ENCODE results near the gene CDC45.
"Not testable (repeated sequence)": the region's sequence is repeated elsewhere in the genome, so short reads cannot be mapped to it uniquely, and the experiment has no call there.

The CDC45 gene

DNA sequence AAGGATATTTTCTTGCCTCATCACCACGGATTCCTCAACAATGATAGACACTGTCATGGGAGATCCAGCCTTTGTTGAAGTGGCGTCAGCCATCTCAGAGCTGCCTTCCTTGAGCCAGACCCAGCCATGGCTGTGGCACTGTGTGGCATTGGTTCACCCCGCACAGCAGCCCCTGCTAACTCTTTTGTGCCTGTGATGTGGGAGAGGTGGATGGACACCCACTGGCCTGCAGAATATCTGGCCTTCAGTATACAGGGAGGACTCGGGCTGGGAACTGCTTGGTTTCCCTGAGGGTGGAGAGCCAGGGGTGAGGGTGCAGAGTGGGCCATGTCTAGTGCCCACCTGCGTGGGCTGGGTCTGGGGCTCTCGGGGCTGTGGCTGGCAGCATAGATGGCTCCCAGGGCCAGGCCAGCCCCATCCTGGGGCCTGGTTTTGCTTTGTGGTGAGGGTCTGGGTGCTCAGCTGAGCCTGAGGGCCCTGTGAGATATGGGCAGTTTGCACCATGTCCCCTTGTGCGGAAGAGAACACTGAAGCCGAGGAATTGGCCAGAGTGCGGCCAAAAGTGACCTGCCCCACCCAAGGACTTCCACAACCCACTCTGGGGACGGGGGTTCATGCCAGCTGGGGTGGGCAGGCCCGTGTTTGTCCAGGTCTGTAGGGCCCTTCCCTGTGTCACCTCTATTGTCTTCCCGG is 38.3 kb downstream of the CDC45 start:
- DNase-seq: no peak

DNA sequence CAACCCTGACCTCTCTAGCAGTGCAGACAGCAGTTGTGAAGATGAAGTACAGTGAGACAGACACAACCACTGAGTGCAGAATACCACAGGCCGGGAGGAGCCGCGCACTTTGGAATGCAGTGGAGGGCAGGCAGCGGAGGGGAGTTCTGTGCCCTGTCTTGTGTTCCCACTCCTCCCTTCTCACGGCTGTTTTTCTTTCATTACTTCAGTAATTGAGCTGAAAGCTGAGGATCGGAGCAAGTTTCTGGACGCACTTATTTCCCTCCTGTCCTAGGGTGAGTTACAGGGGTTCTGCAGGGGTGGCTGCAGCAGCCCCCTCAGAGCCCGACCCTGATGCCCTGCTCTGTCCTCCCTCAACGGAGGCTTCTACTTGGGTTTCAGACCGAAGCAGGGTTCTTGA is 38.9 kb downstream of the CDC45 start:
- no peak for DNase-seq

DNA sequence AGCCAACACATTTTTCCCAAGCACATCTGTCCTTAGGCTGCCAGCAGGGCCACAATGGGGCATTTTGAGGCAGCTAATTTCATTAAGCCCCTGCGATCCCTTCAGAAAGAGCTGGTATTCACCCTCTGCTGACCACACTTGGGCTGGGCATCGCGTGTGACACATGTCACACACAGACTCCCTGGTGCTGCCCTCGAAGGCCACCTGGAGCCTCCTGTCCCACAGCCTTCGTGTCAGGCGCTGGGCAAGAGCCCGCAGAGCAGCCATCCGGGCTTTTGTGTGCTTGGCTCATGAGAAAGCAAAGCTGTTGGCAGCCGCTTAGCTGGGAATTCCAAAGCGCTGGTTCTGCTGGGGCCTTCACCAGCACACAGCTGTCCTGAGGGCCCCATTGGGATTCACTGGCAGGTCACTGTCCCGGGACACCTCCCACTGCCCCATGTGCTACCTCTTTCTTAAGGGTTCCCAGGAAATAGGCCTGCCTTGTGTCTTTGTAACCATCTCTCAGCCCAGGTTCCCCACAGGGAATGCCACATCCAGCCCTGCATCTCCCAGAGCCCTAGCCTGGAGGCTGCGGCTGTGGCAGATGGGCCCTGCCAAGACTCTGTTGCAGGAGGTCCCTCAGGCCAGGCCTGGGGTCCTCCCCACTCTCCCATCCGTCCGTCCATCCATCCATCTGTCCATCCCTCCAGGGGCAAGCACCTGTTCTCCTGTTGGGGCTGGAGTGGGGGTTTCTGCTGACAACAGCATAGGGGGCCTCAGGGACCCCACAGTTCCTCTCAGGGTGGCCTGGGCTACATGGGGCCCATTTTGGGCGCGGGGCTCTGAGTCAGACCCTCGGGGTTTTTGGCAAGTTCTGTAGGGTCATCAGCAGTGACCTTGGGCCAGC is 39.6 kb downstream of the CDC45 start:
- no peak for DNase-seq

- DNase-seq: no peak
Measured at GRCh38 chr22:19520007-19520406, 40.3 kb downstream of the CDC45 start.

GRCh38 chr22:19520566-19521305 is 41.0 kb downstream of the CDC45 start:
- DNase-seq: no peak

GRCh38 chr22:19522190-19522880 is 42.6 kb downstream of the CDC45 start:
- peak; percentile 11 for DNase-seq

- peak; percentile 36 for DNase-seq
Measured at GRCh38 chr22:19522881-19523239, 43.1 kb downstream of the CDC45 start.

- peak; percentile 36 for DNase-seq
Measured at GRCh38 chr22:19523240-19524169, 43.8 kb downstream of the CDC45 start.

DNA sequence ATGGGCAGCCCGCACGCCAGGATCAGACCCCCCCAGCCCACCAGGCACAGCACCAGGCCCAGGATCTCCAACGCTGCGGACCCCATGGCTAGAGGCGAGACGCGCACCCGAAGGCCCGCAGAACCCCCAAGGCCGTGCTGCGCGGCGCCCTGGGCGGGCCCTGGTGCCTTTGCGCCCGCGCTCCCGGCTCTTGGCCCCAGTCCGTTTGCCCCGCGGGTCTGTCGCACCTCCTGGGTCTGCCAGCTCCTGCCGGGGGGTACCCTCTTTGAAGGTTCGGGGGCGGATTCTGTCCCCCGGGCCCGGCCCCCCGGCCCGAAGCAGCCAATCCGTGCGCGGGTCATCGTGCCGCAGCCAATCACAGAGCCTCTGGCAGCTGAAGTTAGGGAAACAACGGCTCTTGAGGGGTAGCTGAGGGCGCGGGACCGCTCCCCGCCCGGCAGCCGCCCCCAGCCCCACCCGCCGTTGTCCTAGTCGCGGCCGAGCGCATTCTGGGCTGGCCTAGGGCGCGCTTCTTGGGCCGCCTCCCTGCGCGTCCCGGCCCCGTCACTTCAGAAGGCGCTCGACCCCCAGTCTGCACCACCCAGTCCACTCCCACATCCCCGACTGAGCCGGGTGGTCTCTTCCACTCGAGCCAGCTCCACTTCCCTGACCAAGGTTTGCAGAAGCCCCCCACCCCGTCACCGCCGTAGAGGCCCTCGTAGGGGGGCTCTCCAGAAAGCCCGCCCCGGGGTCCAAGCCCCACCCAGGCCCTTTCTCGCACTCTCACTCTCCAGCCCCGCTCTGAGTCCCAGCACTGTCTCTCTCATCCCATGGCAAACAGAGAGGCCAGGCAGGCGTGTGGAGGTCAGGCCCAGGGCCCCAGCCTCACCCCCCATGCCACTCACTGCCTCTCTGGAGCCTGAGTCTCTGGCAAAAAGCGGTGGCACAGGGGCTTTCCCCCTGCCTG is 44.7 kb downstream of the CDC45 start, which contains the start of gene CLDN5:
TSS of gene CLDN5 (minus strand) at position 241 of the 946 bp plus-strand sequence. CDS start at position 86, 155 bp downstream.
- peak; percentile 4 for DNase-seq

GRCh38 chr22:19525116-19525660 is 45.5 kb downstream of the CDC45 start:
- DNase-seq: no peak

- no peak for DNase-seq
Measured at GRCh38 chr22:19525666-19526065, 45.9 kb downstream of the CDC45 start.

DNA sequence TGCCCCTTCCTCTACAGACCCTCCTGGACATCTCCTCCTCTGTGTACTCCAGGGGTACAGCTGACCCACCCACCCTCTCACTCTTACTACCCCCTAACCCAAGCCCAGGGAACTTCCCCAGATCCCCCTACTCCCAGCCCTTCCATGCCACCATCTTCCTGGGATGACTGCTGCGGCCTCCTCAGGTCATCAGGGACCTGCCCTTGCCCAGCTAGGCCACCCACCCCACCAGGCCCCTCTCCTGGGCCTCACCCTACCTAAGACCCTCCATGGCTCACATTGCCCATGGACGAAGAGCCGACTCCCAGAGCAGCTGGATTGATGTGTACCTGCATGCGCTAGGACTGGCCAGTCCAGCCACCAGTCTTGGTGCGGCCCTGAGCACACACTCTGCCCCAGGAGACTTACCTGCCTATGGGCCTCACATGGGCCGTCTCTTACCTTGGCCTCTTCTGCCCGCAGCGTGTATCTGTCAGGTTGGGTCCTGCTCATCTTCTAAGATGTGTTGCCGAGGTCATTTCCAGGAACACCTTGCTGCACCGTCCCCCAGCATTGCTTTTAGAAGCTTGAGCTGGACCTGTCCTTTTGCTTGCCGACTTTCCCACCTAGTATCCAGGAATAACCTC is 46.5 kb downstream of the CDC45 start:
- DNase-seq: no peak

DNA sequence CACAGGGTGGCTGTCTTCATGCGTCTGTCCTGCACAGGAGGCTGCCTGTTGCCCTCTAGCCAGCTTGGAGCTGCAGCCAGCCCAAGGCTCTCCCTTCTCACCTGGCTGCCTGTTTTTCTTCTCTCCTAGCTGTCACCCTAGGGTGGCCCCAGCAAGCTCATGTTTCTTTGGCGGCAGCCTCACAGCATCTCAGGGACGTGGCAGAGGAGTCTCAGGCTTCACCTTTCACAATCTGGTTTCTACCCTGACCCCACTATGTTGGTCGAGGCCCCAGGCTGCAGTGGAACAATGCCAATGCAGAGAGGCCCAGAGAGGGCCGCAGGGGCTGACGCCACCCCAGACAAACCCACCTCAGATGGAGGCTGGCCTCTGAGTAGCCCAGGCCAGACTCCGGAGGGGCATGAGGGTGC is 47.0 kb downstream of the CDC45 start:
- no peak for DNase-seq

GRCh38 chr22:19527321-19527721 is 47.6 kb downstream of the CDC45 start:
- DNase-seq: peak; percentile 54

DNA sequence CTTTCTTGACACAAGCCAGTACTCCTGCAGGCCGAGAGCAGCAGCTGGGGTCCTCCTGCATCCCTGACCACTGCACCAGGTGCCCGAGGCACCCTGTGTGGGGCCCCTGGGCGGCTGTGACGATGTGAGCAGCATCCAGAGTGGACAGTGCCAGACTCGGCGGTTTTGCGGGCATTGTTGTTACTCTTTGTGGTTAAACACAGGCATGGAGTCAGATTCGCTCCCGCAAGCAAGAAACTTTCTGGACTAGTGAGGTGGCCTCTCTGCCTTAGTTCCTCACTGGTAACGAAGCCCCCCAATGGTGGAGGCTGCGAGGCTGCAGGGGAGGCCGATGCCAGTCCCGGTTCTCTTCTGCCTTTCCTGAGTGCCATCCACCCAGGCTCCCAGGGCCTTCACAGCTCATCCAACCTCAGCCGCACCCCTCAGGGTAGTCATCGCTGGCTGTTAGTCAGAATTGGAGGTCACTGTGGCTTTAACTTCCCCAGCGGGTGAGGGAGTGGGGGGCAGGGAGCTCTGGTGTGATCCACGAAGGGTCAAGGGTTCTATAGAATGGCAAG is 48.2 kb downstream of the CDC45 start:
- no peak for DNase-seq

DNA sequence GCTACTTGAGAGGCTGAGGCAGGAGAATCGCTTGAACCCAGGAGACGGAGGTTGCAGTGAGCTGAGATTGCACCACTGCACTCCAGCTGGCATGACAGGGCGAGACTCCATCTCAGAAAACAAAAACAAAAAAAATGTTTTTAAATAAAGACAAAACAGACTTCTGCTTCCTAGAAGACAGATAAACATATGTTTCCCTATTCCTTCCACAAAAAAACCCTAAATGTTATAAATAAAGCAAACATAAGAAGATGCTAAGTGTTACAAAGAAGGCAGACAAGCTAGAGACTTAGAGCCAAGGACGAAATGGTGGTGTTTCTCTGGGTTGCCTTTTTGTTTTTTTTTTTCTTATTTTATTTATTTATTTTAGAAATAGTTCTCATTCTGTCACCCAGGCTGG is 50.1 kb downstream of the CDC45 start:
- DNase-seq: no peak

DNA sequence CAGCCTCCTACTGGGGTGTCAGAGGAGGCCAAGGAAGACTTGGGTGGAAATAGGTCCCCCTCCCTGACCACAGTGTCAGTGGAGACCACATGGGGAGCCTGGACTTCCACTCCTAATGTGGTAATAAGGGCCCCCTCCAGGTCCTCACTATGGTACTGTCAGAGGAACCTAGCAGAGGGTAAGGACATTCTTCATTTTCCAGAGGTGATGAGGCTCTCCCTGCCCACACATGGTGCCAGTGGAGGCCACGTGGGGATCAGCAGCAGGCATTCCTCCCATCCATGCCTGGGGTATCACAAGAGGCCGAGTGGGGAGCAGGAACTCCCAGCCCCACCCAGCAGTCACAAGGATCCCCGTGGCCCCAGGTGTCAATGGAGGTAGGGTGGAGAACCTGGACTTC is 51.0 kb downstream of the CDC45 start:
- DNase-seq: no peak

GRCh38 chr22:19531327-19531726 is 51.6 kb downstream of the CDC45 start:
- not testable (repeated sequence) for DNase-seq

- no peak for DNase-seq
Measured at GRCh38 chr22:19533049-19533626, 53.4 kb downstream of the CDC45 start.

All from NCI-H82 (cell line).